H1 (cell line): ENCODE data around the gene ZMIZ1. TPM values are rescaled to one million over a fixed set of nuclear protein-coding genes. Genes with fewer than 3 reads are reported as not detected.

Experiments used
- BACH1 ChIP-seq: IDR thresholded peaks from 2 replicates; pipeline ENCODE4 v1.6.1; 2012; ENCODE audit warnings: low read length, improper control_type of control experiment
- CHD2 ChIP-seq: IDR thresholded peaks from 2 replicates; pipeline ENCODE4 v1.6.1; 2012; ENCODE audit warnings: low read length, improper control_type of control experiment
- KDM1A ChIP-seq: fragments of 200-600, 300-600 bp; sonication (generic); IDR thresholded peaks from 2 replicates; pipeline ENCODE4 v1.7.1; 2016; ENCODE audit warnings: mild to moderate bottlenecking, low read length, borderline replicate concordance
- polyA plus RNA-seq, 7 experiments: library from polyadenylated mRNA; depleted of rRNA in 3 of 7; stranded (reverse) in 5 of 7; unstranded in 2 of 7; fragments of >200 nt in 5 of 7; fragments of 200-250 nt in 2 of 7; gene quantifications; 1 replicate in 5 of 7; 2 replicates in 1 of 7; 4 replicates in 1 of 7; pipeline versions ENCODE4 v1.2.1 to v1.2.3, GENCODE V29; 2011 to 2013; ENCODE audit warnings: missing spikeins in 2 of 7, mixed read lengths in 2 of 7
- total RNA-seq: library from RNA; stranded (reverse); fragmentation: NEBNext Ultra II Directional; extraction: Animal tissue kit (Norgen Biotek cat#: 25700); gene quantifications from 2 replicates; pipeline ENCODE4 v1.2.1, GENCODE V29; 2021

Gene ZMIZ1
- total and polyA plus RNA-seq, 2 of the 8 experiments (the other 6 are each of a cell fraction or from before 2014, with no cell fraction given): 8.1 to 28.0 TPM

DNA sequence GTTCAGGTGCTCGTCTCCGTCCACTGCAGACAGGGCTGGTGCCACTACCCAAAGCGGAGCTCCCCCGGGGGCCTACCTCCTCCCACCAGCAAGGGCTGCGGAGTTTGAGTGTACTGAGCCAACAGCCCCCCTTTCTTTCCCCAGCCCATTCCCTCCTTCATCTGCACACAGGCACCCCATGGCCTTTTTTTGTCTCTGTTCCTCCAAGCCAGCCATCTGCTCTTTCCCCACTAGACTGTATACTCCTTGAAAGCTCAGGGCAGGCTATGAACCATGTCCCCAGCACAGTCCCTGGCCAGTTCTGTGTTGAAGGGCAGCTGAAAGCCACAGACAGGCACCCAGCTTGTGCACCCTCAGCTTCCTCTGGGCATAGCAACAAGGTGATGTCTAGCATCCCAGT lies 99.4 kb downstream of the ZMIZ1 start (continued):
- no peak for TF ChIP-seq CHD2
- TF ChIP-seq KDM1A: no peak
- TF ChIP-seq BACH1: no peak
